Measurements from ENCODE around the gene ATP1A3.
"Not testable (repeated sequence)": the region's sequence is repeated elsewhere in the genome, so short reads cannot be mapped to it uniquely, and the experiment has no call there.

ATP1A3 gene

DNA sequence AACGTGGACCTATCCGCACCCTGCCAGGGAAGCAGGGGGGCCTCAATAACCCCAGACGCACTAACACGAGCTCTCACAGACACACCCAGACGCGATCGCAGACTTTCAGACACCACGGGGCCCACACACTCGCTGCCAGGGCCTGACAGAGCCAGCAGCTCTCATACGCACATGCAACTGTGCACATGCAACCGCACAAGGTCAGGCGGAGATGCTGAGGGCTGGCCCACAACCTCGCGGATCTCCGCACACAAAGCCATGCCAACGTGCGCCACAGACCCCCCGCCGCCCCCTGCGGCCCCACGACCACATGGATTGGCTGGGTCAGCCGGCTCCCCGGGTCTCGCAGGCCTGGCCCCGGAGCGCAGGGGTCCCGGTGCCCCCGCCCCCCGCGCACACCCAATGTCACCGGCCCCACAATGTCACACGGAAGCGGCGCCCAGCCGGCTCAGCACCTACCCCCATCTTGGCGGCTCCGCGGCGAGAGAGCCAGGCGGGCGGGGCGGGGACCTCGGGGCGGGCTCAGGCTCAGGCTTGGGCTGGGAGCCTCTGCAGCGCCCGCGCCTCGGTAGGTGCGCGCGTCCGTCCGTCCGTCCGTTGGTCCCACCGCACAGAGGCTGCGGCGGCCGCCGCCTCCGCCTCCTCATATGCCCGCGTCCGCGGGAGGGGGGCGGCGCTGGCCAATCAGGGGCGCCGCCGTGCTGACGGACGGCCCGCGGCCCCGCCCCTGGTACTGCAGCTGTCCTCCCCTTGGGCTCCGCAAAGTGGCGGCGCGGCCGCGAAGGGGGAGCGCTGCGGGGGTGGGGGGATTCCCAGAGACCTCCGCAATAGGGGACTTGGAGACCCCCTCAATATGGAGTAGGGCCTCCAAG is at the start of gene ATP1A3:
ATP1A3 (minus strand) TSS at position 619 of the 872 bp plus-strand sequence; CDS start at position 465, 154 bp downstream.
- DNase-seq = no peak

DNA sequence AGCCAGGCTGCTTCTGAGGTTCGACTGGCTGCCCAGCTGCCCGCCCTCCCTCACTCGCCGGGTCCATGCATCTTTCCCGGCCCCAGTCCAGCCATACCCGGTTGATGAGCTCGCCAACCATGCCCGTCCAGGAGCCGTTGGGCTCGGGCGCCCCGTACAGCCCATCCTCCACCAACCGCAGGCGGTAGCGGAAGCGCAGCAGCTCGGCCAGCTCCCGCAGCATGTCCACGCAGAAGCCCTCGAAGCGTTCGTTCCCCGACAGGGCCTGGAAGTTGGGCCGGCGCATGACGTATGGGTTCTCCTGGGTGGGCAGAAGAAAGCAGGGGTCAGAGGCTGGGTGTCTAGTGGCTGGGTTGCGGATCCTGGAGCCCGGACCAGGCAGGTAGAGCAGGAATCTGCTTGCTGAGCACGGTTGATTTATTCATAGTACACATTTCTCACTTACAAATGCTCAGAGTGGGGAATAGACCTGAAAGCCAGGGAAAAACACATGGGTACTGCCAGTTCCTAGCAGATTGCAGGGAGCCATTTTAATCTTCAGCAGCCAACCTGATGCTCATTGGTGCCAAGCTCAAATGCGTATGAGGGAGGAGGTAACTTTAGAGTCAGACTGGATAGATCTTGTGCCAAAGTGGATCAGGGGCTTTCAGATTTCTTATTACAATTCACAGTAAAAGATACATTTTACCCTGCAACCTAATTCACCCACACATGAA is 48.6 kb upstream of the ATP1A3 start:
- DNase-seq = no peak

DNA sequence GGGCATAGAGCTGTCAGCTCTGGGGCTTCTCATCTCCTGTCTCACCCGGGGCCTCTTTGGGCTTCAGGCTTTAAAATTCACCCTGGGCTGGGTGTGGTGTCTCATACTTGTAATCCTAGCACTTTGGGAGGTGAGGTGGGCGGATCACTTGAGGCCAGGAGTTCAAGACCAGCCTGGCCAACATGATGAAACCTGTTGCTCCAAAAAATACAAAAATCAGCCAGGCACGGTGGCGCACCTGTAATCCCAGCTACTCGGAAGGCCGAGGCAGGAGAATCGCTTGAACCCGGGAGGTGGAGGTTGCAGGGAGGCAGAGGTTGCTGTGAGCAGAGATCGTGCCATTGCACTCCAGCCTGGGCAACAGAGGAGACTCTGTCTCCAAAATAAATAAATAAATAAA is 46.5 kb upstream of the ATP1A3 start:
- not testable (repeated sequence) for DNase-seq

DNA sequence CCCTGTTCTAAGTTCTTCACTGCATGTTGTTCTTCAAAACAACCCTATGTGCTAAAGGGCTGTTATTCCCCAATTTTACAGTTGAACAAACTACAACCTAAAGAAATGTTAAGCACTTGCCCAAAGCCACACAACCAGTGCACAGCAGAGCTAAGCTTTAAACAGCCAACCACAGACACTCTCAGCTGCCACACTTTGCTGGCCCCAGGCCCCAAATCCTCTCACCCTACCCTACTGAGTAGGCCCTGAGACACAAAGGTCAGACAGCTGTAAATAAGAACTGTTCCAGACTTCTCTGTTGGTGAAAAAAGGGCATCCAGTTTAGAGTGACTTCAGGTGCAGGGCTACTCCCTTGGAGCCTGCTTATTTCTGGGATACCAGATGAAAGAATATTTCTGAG is 46.0 kb upstream of the ATP1A3 start:
- DNase-seq = no peak

DNA sequence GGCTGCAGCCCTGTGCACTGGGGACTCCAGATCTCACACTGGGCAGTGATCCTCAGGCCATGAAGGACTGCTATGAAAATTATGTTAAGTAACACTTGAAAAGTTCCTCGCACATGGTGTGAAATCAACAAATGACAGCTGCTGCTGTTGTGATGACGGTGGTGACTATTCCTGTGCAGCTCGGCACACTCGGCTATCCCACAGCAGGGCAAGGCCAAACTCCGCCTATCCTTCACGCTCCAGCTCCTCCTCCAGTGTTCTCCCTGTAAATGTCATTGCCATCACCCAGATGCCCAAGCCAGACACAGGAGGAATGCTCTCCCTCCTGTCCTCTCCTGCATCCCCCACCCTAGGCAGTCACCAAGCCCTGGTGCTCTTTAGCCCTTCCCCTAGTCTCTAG is 44.6 kb upstream of the ATP1A3 start:
- DNase-seq = no peak

DNA sequence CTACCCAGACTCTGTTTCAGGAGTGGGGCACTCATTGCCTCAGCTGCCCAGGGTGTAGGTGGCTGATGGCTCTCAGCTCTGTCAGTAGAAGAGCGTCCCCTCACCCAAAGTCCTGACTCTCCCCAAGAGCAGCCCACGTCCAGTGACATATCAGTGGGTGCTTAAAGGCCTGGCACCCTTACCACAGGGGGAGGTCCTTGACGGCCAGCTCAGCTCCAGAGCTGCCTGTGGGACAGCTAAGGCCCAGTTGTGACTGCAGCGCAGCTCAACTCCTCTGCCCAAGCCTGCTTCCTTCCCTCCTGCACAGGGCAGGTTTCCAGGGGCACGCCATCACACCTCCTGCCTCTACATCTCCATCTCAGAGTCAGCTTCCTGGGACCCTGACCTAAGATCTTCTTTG is 43.6 kb upstream of the ATP1A3 start:
- DNase-seq = no peak

DNA sequence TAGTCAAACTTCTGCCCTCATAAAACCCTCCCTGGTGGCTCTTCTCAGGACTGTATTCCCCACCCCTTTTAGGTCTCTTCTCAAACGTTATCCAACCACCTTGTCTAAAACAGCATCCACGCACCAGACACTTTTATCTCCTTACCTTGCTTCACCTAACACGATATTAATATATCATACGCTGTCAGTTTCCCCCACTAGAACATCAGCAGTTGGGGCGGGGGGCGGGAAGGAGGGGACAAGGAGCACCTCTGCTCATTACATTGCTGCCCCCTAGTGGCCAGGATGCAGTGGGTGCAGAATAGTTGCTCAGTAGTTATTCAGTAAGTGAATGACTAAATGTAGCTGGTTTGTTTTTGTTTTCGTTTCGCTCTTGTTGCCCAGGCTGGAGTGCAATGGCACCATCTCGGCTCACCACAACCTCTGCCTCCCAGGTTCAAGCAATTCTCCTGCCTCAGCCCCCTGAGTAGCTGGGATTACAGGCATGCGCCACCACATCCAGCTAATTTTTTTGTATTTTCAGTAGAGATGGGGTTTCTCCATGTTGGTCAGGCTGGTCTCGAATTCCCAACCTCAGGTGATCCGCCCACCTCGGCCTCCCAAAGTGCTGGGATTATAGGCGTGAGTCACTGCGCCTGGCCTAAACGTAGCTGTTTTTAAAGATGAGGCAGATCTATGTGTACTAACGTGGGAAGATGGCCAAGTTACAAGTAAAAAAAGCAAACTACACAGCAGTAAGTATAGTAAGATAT is 40.8 kb upstream of the ATP1A3 start:
- not testable (repeated sequence) for DNase-seq

DNA sequence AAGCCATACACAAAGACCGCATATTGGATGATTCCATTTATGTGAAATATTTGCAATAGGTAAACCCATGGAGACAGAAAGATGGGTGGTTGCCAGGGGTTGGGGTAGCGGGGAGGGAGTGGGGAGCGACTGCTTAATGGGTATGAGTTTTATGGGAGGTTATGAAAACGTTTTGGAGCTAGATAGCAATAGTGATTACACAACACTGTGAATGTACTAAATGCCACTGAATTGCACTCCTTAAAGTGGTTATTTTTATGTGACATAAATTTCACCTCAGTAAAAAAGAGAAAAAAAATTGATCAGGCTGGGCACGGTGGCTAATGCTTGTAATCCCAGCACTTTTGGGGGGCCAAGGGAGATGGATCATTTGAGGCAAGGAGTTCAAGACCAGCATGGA is 39.4 kb upstream of the ATP1A3 start:
- DNase-seq = no peak

DNA sequence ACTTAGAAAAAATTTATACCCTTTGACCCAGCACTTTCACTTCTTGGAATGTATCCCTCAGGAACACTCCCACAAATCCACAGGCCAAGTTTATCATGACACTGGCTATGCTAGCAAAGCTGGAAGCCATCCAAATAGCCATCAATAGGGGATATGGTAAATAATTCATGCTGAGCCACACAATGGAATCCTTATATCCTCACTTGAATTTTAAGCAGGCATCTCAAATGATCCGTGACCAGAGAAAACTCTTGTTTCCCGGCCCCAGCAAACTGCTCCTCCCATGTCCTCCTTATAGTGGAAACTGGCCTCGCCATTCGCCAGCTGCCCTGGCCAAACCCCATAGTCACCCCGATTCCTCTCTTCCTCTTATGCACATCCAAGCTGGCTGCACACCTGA is 38.4 kb upstream of the ATP1A3 start:
- no peak for DNase-seq

DNA sequence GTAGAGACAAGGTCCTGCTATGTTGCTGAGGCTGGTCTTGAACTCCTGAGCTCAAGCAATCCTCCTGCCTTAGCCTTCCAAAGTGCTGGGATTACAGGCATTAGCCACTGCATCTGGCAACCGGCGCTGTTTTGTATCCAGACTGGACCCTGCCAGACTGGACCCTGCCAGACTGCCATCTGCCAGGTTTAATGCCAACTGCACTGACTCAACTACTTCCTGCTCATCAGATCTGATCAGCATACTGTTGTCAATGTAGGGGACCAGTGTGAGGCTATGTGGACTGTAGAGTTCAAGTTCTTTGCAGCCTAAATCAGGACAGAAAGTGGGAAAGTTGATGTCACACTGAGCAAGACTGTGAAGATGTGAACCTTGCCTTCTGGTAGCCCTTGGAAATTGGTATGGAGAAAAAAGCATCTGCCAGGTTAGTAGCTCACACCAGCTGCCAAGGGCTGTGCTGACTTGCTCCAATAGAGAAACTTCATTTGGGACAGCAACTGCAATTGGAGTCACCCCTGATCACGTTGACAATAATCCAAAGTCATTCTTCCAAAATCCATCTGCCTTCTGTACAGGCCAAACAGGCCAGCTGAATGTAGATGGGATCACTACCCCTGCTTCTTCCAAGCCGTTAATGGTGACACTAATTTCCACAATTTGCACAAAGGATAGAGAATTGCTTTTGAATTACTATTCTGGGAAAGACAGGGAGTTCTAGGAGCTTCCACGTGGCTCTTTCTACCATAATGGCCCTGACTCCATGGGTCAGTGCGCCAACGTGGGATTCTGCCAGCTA is 36.8 kb upstream of the ATP1A3 start:
- no peak for DNase-seq

DNA sequence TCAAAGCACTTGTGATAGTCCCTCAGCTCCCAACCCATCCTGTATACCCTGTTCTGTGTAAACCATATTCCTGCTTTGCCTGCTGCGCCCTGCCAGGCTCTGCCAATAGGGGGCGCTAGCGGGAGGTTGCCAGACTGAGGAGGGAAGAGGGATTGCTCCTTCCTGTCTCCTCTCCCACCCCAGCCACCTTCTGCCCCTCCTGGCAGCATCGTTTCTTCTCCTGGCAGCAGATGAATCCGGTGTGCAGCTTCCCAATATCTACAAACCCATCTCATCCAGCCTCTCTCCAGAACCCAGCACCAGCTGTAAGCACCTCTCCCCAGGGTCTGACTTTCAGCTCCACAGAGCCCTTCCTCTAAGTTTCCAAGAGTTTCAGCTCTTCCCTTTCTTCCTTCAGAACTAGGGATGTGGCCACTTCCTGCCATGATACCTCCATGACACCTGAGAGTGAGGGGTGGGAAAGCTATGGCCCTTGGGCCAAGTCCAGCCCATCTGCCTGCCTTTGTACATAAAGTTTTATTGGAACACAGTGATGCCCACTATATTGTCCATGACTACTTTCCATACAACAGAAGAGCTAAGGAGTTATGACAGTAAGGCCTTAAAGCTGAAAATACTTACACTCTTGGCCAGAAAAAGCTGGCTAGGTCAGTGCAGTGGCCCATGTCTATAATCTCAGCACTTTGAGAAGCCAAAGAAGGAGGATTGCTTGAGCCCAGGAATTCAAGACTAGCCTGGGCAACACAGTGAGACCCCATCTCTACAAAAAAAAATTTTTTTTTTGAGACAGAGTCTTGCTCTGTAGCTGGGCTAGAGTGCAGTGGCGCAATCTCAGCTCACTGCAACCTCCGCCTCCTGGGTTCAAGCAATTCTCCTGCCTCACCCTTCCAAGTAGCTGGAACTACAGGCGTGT is 34.5 kb upstream of the ATP1A3 start:
- DNase-seq = no peak

DNA sequence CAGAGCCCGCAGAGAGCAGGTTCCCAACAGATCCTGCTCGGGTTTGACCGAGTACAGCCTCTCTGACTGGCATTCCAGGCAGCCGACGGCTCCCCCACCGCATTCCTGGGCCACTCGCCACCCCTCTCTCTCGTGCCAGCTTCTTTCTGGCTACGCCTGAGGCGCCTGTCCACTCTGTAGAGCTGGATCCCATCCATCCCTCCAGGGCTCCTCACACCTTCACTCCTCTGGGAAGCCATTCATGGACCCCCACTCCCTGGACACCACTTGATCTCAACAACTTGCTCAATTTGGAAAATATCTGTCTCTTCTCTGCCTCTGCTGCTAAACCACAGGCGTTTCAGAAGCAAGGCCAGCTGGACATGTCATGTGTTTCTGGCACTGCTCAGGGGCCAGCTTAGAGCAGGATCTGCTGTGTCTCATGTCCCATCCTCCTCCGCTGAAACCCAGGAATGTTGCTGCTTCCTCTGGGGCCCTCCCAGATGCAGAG is 30.6 kb upstream of the ATP1A3 start:
- no peak for DNase-seq

DNA sequence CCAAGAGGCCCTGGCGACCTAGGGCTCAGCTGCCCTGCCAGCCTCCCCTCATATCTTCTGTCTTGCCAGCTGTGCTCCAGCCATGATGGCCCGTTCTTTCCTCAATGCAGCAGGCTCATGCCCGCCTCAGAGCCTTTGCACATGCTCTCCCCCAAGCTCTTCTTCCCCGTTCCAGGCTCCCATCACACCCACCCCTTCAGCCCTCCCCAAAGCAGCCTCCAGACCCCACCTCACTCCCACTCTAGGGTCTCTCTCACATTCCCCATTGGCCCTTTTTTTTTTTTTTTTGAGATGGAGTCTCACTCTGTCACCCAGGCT is 29.9 kb upstream of the ATP1A3 start:
- DNase-seq = no peak

DNA sequence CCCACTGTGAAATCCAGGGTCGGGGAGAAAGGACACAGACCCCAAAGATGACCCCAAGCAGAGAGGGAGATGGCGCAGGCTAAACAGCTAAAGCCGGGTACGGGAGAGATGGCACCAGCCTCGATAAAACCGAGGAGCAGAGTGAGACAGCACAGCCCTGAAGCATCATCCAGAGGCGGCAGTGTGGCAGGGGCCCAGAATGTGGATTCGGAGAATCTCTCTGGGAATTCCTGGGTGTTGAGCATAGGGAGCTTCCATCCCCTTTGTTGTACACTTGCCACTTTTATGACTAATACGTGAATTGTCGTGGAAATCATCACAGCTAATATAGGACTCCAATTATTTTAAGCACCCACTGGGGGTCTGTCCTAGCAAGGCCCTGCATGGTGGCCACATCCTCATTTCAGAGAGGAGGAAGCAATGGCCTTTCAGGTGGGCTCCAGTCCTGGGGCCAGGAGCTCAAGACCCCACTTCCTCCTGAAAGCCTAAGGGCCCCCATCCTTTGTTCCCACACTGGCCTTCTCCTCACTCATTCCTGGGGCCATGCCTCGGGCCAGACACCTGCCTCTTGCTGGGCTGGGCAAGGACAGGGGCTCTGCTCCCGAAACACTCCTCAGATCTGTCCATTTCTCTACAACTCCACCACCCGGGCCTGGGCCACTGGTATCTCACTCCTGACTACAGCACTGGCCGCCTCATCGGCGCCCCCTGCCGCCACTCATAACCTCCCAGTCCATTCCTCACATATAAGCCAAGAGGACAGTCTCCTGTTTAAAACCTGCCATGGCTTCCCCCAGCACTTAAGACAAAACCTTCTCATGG is 29.3 kb upstream of the ATP1A3 start:
- DNase-seq = no peak

DNA sequence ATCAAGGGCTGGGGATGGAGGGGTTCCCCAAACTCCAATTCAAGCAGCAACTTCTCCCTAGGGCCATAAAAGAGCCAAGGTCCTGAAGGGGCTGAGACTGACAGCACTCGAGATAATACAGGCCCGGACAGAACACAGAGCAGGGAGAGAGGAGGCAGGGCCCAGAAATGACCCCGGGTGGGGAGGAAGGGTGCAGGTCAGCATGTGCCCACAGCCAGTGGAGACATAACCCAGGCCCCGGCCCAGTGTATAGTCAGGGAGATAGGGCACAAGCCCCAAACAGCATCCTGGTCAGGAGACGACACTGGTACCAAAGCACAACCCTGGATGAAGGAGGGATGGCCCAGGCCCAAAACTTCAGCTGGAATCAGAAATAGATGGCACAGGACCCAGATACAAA is 28.6 kb upstream of the ATP1A3 start:
- DNase-seq = no peak

DNA sequence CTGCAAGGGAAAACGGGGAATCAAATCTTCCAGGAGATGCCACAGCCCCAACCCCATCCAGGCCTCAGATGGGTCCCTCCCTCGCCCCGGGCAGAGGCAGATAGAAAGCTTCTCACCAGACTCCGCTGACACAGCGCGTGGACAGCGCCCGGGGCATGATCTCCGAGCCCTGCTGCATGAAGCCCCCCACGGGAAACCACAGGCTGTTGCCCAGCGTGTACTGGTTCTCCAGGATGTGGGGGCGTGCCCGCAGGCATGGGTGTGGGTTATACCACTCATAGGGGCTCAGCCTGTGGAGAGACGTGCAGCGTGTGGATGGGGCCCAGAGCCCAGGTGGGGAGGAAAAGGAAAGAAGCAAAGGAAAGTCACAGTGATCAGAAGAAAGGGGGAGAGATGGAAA is 27.2 kb upstream of the ATP1A3 start:
- no peak for DNase-seq

DNA sequence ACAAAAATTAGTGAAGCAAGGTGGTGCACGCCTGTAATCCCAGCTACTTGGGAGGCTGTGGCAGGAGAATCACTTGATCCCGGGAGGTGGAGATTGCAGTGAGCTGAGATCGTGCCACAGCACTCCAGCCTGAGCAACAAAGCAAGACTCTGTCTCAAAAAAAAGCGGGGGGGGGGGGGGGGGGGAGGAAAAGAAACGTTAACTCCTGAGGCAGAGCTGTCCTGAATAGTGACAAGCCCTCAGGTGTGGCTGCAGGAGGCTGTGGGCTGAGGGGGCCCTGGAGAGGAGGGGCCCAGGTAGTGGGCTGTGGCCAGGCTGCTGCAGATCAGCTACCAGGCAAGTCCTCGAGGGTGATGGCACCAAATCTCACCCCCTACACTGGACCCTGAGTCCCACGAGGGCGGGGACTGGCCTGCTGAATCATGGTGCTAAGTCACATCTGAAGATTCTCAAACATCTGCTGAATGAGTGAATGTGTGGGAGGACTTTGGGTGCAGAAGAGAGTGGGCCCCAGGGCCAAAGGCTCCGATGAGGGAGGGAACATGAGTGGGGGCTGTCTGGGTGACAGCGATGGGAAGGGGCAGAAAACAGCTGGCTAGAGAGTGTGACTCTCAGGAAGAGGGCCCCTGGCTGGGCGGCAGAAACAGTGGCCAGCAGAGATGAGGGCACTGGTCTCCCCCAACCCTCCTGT is 24.6 kb upstream of the ATP1A3 start:
- no peak for DNase-seq

DNA sequence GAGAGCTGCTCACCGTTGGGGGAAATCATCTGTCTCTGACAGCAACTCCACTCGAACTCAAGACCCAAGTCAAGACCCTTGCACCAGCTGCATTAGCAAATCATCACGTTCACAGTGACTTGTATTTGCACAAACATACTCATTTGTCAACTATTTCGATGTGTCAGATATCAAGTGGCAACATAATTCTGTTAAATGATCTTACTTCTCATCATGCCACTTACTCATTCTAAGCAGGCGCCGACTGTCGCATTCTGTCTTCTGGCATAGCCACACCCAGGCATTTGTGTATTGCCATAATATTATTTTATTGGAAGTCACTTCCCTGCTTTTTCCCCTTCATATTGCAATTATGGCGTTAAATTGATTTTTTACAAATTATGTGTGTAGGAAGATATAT is 23.0 kb upstream of the ATP1A3 start:
- DNase-seq = no peak

DNA sequence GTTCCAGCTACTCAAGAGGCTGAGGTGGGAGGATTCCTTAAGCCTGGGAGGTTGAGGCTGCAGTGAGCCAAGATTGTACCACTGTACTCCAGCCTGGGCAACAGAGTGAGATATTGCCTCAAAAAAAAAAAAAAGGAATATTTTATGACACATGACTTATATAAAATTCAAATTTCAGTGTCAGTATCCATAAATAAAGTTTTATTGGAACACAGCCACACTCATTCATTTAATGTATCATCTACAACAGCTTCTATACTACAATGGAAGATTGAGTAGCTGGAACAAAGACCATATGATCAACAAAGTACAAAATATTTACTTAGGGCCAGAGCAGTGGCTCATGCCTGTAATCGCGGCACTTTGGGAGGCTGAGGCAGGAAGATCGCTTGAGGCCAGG is 18.7 kb upstream of the ATP1A3 start:
- DNase-seq = not testable (repeated sequence)
